ENCODE measurements around the gene FBXO42. TPM values are rescaled to one million over a fixed set of nuclear protein-coding genes. Genes with fewer than 3 reads are reported as not detected.

FBXO42 gene
- total and polyA plus RNA-seq, 2 of the 4 experiments (the other 2 are of a cell fraction) = 12.0 to 18.8 TPM

GRCh38 chr1:16300436-16300835 lies 51.8 kb downstream of the FBXO42 start:
- intact Hi-C loops (cut with micrococcal nuclease) = no loop called here
- H4K91ac ChIP-seq (ENCODE audit: insufficient read depth, low read depth, low read length) = no peak overlapping the region
- no peaks in the 10 kb centered on the region for H3K27me3 ChIP-seq (ENCODE audit: control insufficient read depth, insufficient read depth, low read length)
- no peak overlapping the region for H2AK9ac ChIP-seq (replicated peaks; ENCODE audit: low read depth, low read length, poor library complexity)
- no peak overlapping the region for H3K9ac ChIP-seq (ENCODE audit: low read depth, low read length)
- H2BK120ac ChIP-seq (ENCODE audit: low read depth, low read length) = no peak overlapping the region
- no peak overlapping the region for H2BK15ac ChIP-seq (ENCODE audit: low read depth, low read length)
- no peak overlapping the region for H3K14ac ChIP-seq (replicated peaks; ENCODE audit: low read depth, low read length)
- no peaks in the 10 kb centered on the region for H4K20me1 ChIP-seq (ENCODE audit: insufficient read depth, low read length)
- in situ Hi-C loops (cut with MboI; ENCODE audit: low sequenced_read_pairs) = no loop called here
- H3K4me2 ChIP-seq (ENCODE audit: low read depth, low read length) = no peak overlapping the region
- H2BK20ac ChIP-seq (ENCODE audit: low read depth, low read length) = no peak overlapping the region
- H2AFZ ChIP-seq (replicated peaks; ENCODE audit: low read length, poor library complexity) = no peak overlapping the region
- H3K9me3 ChIP-seq (ENCODE audit: control insufficient read depth, insufficient read depth, low read length) = no peaks in the 10 kb centered on the region
- no peaks in the 10 kb centered on the region for H3K4me1 ChIP-seq (ENCODE audit: control insufficient read depth, insufficient read depth, low read length)
- ATAC-seq (ENCODE audit: low read depth) (no peak), DNase-seq (no peak)
- H3K18ac ChIP-seq (ENCODE audit: low read depth, low read length) = no peak overlapping the region
- no peak for TF ChIP-seq FOS (IDR thresholded peaks at IDR 0.05; ENCODE audit: low read depth, low read length)
- TF ChIP-seq RAD21 (IDR thresholded peaks at IDR 0.05; ENCODE audit: low read length) = no peak
- TF ChIP-seq POLR2A (IDR thresholded peaks at IDR 0.05; ENCODE audit: low read depth, low read length) = no peak
- TF ChIP-seq CTCF (conservative IDR thresholded peaks at IDR 0.05; ENCODE audit: low read depth, low read length) = no peak
- no peak for TF ChIP-seq MAZ (IDR thresholded peaks at IDR 0.05; ENCODE audit: borderline replicate concordance, low read depth, low read length)
- no peak for TF ChIP-seq MXI1 (IDR thresholded peaks at IDR 0.05; ENCODE audit: borderline replicate concordance, low read depth, low read length)
- no peak for TF ChIP-seq RCOR1 (IDR thresholded peaks at IDR 0.05; ENCODE audit: insufficient replicate concordance, low read length)
- H2AK5ac ChIP-seq (ENCODE audit: low read depth, low read length) = no peak overlapping the region
- H3K9me1 ChIP-seq (ENCODE audit: insufficient read depth, low read length) = no peaks in the 10 kb centered on the region
- H3K23ac ChIP-seq (ENCODE audit: low read depth, low read length) = no peak overlapping the region
- POLR2A ChIA-PET (ENCODE audit: unreplicated experiment) = interaction anchor here (0.6 kb wide), 1 partner anchor 72 kb away, joined by 3 read pairs; no protein-coding TSS in a partner anchor
- peaks cover 13 to 24% of the 10 kb centered on the region in 2 experiments; a peak in 3 of 4 replicates for H3K79me1 ChIP-seq (ENCODE audit: low read depth in 1 of 2, low read length in 2 of 2)
- peaks cover 37% of the 10 kb centered on the region for H3K36me3 ChIP-seq (ENCODE audit: control insufficient read depth, insufficient read depth, low read length)
- no peak overlapping the region for H4K8ac ChIP-seq (ENCODE audit: low read depth in 2 of 2, low read length in 2 of 2)
- H2BK5ac ChIP-seq (ENCODE audit: low read depth, low read length, poor library complexity, severe bottlenecking) = no peak overlapping the region
- H3K27ac ChIP-seq (ENCODE audit: insufficient read depth, low read length) = no peak overlapping the region
- dilution Hi-C loops (cut with HindIII; ENCODE audit: low sequenced_read_pairs, unreplicated experiment) = no loop called here
- H3K4me3 ChIP-seq (ENCODE audit: insufficient read depth, low read depth, low read length) = no peak overlapping the region
- WGBS, 2 experiments (ENCODE audit: extremely low coverage in 2 of 2, insufficient read length in 1 of 2) = no CpG with 5 or more reads among the region's 3 CpGs
- CTCF ChIA-PET = interaction anchor here (0.6 kb wide), 1 partner anchor 197 kb away, joined by 3 read pairs; no protein-coding TSS in a partner anchor
- BruUV-seq (replicated peaks) = no TSS peak
- no peak overlapping the region for H4K5ac ChIP-seq (ENCODE audit: low read depth, low read length)
- no peak overlapping the region for H3K4ac ChIP-seq (ENCODE audit: low read depth, low read length)
- H3K56ac ChIP-seq (ENCODE audit: extremely low read depth, insufficient read depth, low read length) = no peak overlapping the region

All from IMR-90 (cell line).